Tibial nerve (tissue), 4 donors: ENCODE data around the gene PFKFB4.

ENCODE experiments used
- CTCF ChIP-seq, 5 experiments: fragments of 200-600 bp in 3 of 5; fragments of 450-650 bp in 2 of 5; sonication (generic) in 3 of 5; IDR thresholded peaks; one replicate each; pipeline ENCODE4 v1.5.1; 2016 to 2019; ENCODE audit warnings: antibody characterized with exemption in 5 of 5, mild to moderate bottlenecking in 3 of 5, moderate library complexity in 2 of 5
- EP300 ChIP-seq, 2 donors: sonication (generic); formaldehyde crosslinking; IDR thresholded peaks; one replicate each; pipeline ENCODE4 v1.6.1; 2017; ENCODE audit warnings: antibody characterized with exemption in 2 of 2, mild to moderate bottlenecking in 1 of 2
- POLR2A ChIP-seq, 2 donors: fragments of 450-650 bp; IDR thresholded peaks; one replicate each; pipeline ENCODE4 v1.6.1; 2017; ENCODE audit warnings: antibody characterized with exemption in 2 of 2, mild to moderate bottlenecking in 2 of 2, moderate library complexity in 2 of 2

- no peak for TF ChIP-seq CTCF (IDR thresholded peaks at IDR 0.05)
- TF ChIP-seq EP300 (IDR thresholded peaks at IDR 0.05), result no peak
- TF ChIP-seq POLR2A (IDR thresholded peaks at IDR 0.05), result no peak
Measured at GRCh38 chr3:48563382-48563918, 6.8 kb upstream of the PFKFB4 start, which contains the start of gene UCN2.
